ENCODE data around the gene ADA.
"Not testable (repeated sequence)": the region's sequence is repeated elsewhere in the genome, so short reads cannot be mapped to it uniquely, and the experiment has no call there.

The ADA gene

GRCh38 chr20:44599715-44600114, 51.8 kb downstream of the ADA start:
- DNase-seq (ENCODE audit: low spot score), result no peak

- no peak for DNase-seq (ENCODE audit: low spot score)
Measured at GRCh38 chr20:44598423-44599305, 52.8 kb downstream of the ADA start.

GRCh38 chr20:44597930-44598329, 53.6 kb downstream of the ADA start:
- DNase-seq (ENCODE audit: low spot score), result no peak

- no peak for DNase-seq (ENCODE audit: low spot score)
Measured at GRCh38 chr20:44597516-44597915, 54.0 kb downstream of the ADA start.

- no peak for DNase-seq (ENCODE audit: low spot score)
Measured at GRCh38 chr20:44596876-44597275, 54.6 kb downstream of the ADA start.

GRCh38 chr20:44596010-44596409, 55.5 kb downstream of the ADA start:
- DNase-seq (ENCODE audit: low spot score), result no peak

GRCh38 chr20:44594730-44595129, 56.8 kb downstream of the ADA start:
- no peak for DNase-seq (ENCODE audit: low spot score)

GRCh38 chr20:44593751-44594150, 57.7 kb downstream of the ADA start:
- DNase-seq (ENCODE audit: low spot score), result no peak

GRCh38 chr20:44592366-44592765, 59.1 kb downstream of the ADA start:
- DNase-seq (ENCODE audit: low spot score), result no peak

- DNase-seq (ENCODE audit: low spot score), result no peak
Measured at GRCh38 chr20:44590980-44591778, 60.3 kb downstream of the ADA start.

- no peak for DNase-seq (ENCODE audit: low spot score)
Measured at GRCh38 chr20:44589537-44589936, 62.0 kb downstream of the ADA start.

- not testable (repeated sequence) for DNase-seq (ENCODE audit: low spot score)
Measured at GRCh38 chr20:44588321-44588720, 63.2 kb downstream of the ADA start.

- no peak for DNase-seq (ENCODE audit: low spot score)
Measured at GRCh38 chr20:44587035-44587980, 64.2 kb downstream of the ADA start.

GRCh38 chr20:44586289-44586911, 65.1 kb downstream of the ADA start:
- no peak for DNase-seq (ENCODE audit: low spot score)

GRCh38 chr20:44585057-44585963, 66.2 kb downstream of the ADA start:
- no peak for DNase-seq (ENCODE audit: low spot score)

- no peak for DNase-seq (ENCODE audit: low spot score)
Measured at GRCh38 chr20:44584162-44584561, 67.3 kb downstream of the ADA start.

- no peak for DNase-seq (ENCODE audit: low spot score)
Measured at GRCh38 chr20:44583157-44583556, 68.3 kb downstream of the ADA start.

GRCh38 chr20:44582311-44583025, 69.0 kb downstream of the ADA start, which contains the start of gene PKIG:
TSS of gene PKIG (plus strand) at chr20:44582579. CDS start at chr20:44614557, 31,978 bp downstream.
- no peak for DNase-seq (ENCODE audit: low spot score)

- DNase-seq (ENCODE audit: low spot score), result no peak
Measured at GRCh38 chr20:44581515-44581914, 70.0 kb downstream of the ADA start.
